Type B pancreatic cell (in vitro differentiated cells): ENCODE results near the gene DZIP1L. TPM values are rescaled to one million over a fixed set of nuclear protein-coding genes. Genes with fewer than 3 reads are reported as not detected.

Experiments
- DNase-seq: peaks from one replicate; pipeline ENCODE4 v3.0.0; 2021; ENCODE audit warnings: mixed read lengths; ENCODE audit not compliant: unreplicated experiment; ENCODE audit errors: extremely low spot score
- H3K27ac Mint-ChIP-seq: 2 replicates; pipeline ENCODE4 v1.8.0; 2021; ENCODE audit warnings: mild to moderate bottlenecking, mixed read lengths
- H3K27me3 Mint-ChIP-seq: 2 replicates; pipeline ENCODE4 v1.8.0; 2021; ENCODE audit warnings: mixed read lengths
- H3K36me3 Mint-ChIP-seq: 2 replicates; pipeline ENCODE4 v1.8.0; 2021; ENCODE audit warnings: mixed read lengths
- H3K4me1 Mint-ChIP-seq: one replicate; pipeline ENCODE4 v1.8.0; 2021; ENCODE audit warnings: mixed read lengths; ENCODE audit not compliant: unreplicated experiment
- H3K4me3 Mint-ChIP-seq: 2 replicates; pipeline ENCODE4 v1.8.0; 2021; ENCODE audit warnings: mild to moderate bottlenecking, mixed read lengths
- H3K9me3 Mint-ChIP-seq: 2 replicates; pipeline ENCODE4 v1.8.0; 2021; ENCODE audit warnings: mixed read lengths
- CTCF ChIP-seq: fragments of 200-600 bp; sonication (generic); conservative IDR thresholded peaks from 2 replicates; pipeline ENCODE4 v1.5.0; 2021; ENCODE audit warnings: antibody characterized with exemption, mild to moderate bottlenecking
- total RNA-seq: library from RNA; stranded (reverse); gene quantifications from 2 replicates; pipeline ENCODE4 v1.2.1, GENCODE V29; 2021; ENCODE audit warnings: low replicate concordance

Gene DZIP1L
- total RNA-seq, 1 donor from 2014 or later = 17.8 TPM

GRCh38 chr3:138066383-138066782, 49.0 kb downstream of the DZIP1L start:
- no peaks in the 10 kb centered on the region for H3K27me3 Mint-ChIP-seq
- no peak for DNase-seq
- H3K4me1 Mint-ChIP-seq = peaks cover 4% of the 10 kb centered on the region
- no peak for TF ChIP-seq CTCF
- H3K36me3 Mint-ChIP-seq = no peaks in the 10 kb centered on the region
- no peaks in the 10 kb centered on the region for H3K9me3 Mint-ChIP-seq
- no peak overlapping the region for H3K4me3 Mint-ChIP-seq
- H3K27ac Mint-ChIP-seq = no peak overlapping the region

- TF ChIP-seq CTCF = no peak
- H3K36me3 Mint-ChIP-seq = no peaks in the 10 kb centered on the region
- no peaks in the 10 kb centered on the region for H3K27me3 Mint-ChIP-seq
- no peaks in the 10 kb centered on the region for H3K9me3 Mint-ChIP-seq
- H3K4me3 Mint-ChIP-seq = no peak overlapping the region
- DNase-seq = no peak
- H3K27ac Mint-ChIP-seq = no peak overlapping the region
- H3K4me1 Mint-ChIP-seq = peaks cover 4% of the 10 kb centered on the region
Observed at GRCh38 chr3:138065949-138066348, 49.5 kb downstream of the DZIP1L start.

- H3K27ac Mint-ChIP-seq = no peak overlapping the region
- no peaks in the 10 kb centered on the region for H3K9me3 Mint-ChIP-seq
- no peak for TF ChIP-seq CTCF
Observed at GRCh38 chr3:138063416-138063815, 52.0 kb downstream of the DZIP1L start.

GRCh38 chr3:138062626-138063025, 52.8 kb downstream of the DZIP1L start:
- Mint-ChIP-seq H3K27me3 (no peaks in the 10 kb centered on the region), H3K4me1 (no peaks in the 10 kb centered on the region), H3K4me3 (no peak overlapping the region), H3K27ac (no peak overlapping the region), H3K9me3 (no peaks in the 10 kb centered on the region), H3K36me3 (no peaks in the 10 kb centered on the region)
- no peak for DNase-seq
- TF ChIP-seq CTCF = no peak

More at GRCh38 chr3:138063416-138063815, 52.0 kb downstream of the DZIP1L start:
- no peaks in the 10 kb centered on the region for H3K27me3 Mint-ChIP-seq
- no peaks in the 10 kb centered on the region for H3K36me3 Mint-ChIP-seq
- no peak overlapping the region for H3K4me3 Mint-ChIP-seq
- no peaks in the 10 kb centered on the region for H3K4me1 Mint-ChIP-seq
- no peak for DNase-seq

- Mint-ChIP-seq H3K36me3 (no peaks in the 10 kb centered on the region), H3K9me3 (no peaks in the 10 kb centered on the region), H3K4me3 (no peak overlapping the region), H3K27ac (no peak overlapping the region), H3K4me1 (no peaks in the 10 kb centered on the region), H3K27me3 (no peaks in the 10 kb centered on the region)
- DNase-seq = no peak
- no peak for TF ChIP-seq CTCF
Observed at GRCh38 chr3:138062037-138062436, 53.4 kb downstream of the DZIP1L start.

- Mint-ChIP-seq H3K27me3 (no peaks in the 10 kb centered on the region), H3K27ac (no peak overlapping the region), H3K4me1 (no peaks in the 10 kb centered on the region), H3K36me3 (no peaks in the 10 kb centered on the region), H3K9me3 (no peaks in the 10 kb centered on the region), H3K4me3 (no peak overlapping the region)
- DNase-seq = no peak
- no peak for TF ChIP-seq CTCF
Observed at GRCh38 chr3:138060792-138061191, 54.6 kb downstream of the DZIP1L start.
